Thoracic aorta (tissue), 2 donors: ENCODE measurements around the gene CACNA2D3. TPM values are rescaled to one million over a fixed set of nuclear protein-coding genes. Genes with fewer than 3 reads are reported as not detected.

ENCODE experiments used
- ATAC-seq: fragments of 150-250 bp; one replicate; pipeline ENCODE4 v1.8.0; 2017; ENCODE audit warnings: low read depth; ENCODE audit not compliant: insufficient number of reproducible peaks, low FRiP score
- DNase-seq: peaks from one replicate; pipeline ENCODE4 v3.0.0-alpha.2; 2020; ENCODE audit warnings: low spot score
- H3K27ac ChIP-seq, 2 donors: fragments of 200-600 bp; sonication (generic); 1 replicate in 1 of 2; 2 replicates in 1 of 2; pipeline ENCODE4 v1.5.1; 2016; ENCODE audit warnings: mild to moderate bottlenecking in 2 of 2, moderate library complexity in 2 of 2
- H3K27me3 ChIP-seq: fragments of 200-600 bp; sonication (generic); replicated peaks from 2 replicates; pipeline ENCODE4 v1.6.0; 2016; ENCODE audit warnings: mild to moderate bottlenecking; ENCODE audit not compliant: insufficient read depth
- H3K36me3 ChIP-seq: fragments of 200-600 bp; sonication (generic); one replicate; pipeline ENCODE4 v1.5.1; 2016
- H3K4me1 ChIP-seq, 2 donors: fragments of 200-600 bp; sonication (generic); 1 replicate in 1 of 2; 2 replicates in 1 of 2; pipeline versions ENCODE4 v1.5.1 to v1.6.0; 2016; ENCODE audit warnings: low read depth in 2 of 2, mild to moderate bottlenecking in 1 of 2; ENCODE audit not compliant: control insufficient read depth in 1 of 2
- H3K4me3 ChIP-seq: fragments of 200-600 bp; sonication (generic); 2 replicates; pipeline ENCODE4 v1.5.1; 2016; ENCODE audit warnings: mild to moderate bottlenecking
- H3K9me3 ChIP-seq: fragments of 200-600 bp; sonication (generic); 2 replicates; pipeline ENCODE4 v1.5.1; 2016
- total RNA-seq, 2 donors: library from RNA; depleted of rRNA; stranded (reverse); fragments of >200 nt; gene quantifications; one replicate each; pipeline versions ENCODE4 v1.1.0 to v1.2.3, GENCODE V29; 2016
- TF ChIP-seq, protein P1 (sequence below): fragments of 200-600 bp; sonication (generic); IDR thresholded peaks from one replicate; pipeline ENCODE4 v1.5.1; 2019; ENCODE audit warnings: antibody characterized with exemption

CACNA2D3 gene
- total RNA-seq, 2 donors from 2014 or later = 3.2 to 4.0 TPM

- H3K4me3 ChIP-seq = no peak overlapping the region
- DNase-seq = no peak
- H3K27me3 ChIP-seq = no peaks in the 10 kb centered on the region
- no peaks in the 10 kb centered on the region for H3K9me3 ChIP-seq
- TF ChIP-seq, protein P1, sequence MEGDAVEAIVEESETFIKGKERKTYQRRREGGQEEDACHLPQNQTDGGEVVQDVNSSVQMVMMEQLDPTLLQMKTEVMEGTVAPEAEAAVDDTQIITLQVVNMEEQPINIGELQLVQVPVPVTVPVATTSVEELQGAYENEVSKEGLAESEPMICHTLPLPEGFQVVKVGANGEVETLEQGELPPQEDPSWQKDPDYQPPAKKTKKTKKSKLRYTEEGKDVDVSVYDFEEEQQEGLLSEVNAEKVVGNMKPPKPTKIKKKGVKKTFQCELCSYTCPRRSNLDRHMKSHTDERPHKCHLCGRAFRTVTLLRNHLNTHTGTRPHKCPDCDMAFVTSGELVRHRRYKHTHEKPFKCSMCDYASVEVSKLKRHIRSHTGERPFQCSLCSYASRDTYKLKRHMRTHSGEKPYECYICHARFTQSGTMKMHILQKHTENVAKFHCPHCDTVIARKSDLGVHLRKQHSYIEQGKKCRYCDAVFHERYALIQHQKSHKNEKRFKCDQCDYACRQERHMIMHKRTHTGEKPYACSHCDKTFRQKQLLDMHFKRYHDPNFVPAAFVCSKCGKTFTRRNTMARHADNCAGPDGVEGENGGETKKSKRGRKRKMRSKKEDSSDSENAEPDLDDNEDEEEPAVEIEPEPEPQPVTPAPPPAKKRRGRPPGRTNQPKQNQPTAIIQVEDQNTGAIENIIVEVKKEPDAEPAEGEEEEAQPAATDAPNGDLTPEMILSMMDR = no peak
- no peak for ATAC-seq
- no peaks in the 10 kb centered on the region for H3K4me1 ChIP-seq
- no peaks in the 10 kb centered on the region for H3K36me3 ChIP-seq
- no peak overlapping the region for H3K27ac ChIP-seq
These were observed 65.9 kb downstream of the CACNA2D3 start for GRCh38 chr3:54188176-54188791.

GRCh38 chr3:54191220-54191619, 68.9 kb downstream of the CACNA2D3 start:
- TF ChIP-seq, protein P1 = no peak
- Histone ChIP-seq H3K4me1 (no peaks in the 10 kb centered on the region), H3K9me3 (no peaks in the 10 kb centered on the region), H3K27ac (no peak overlapping the region), H3K4me3 (no peak overlapping the region), H3K36me3 (no peaks in the 10 kb centered on the region), H3K27me3 (no peaks in the 10 kb centered on the region)
- DNase-seq (no peak), ATAC-seq (no peak)

GRCh38 chr3:54192026-54192425, 69.7 kb downstream of the CACNA2D3 start:
- DNase-seq (no peak), ATAC-seq (no peak)
- H3K27me3 ChIP-seq = no peaks in the 10 kb centered on the region
- no peaks in the 10 kb centered on the region for H3K9me3 ChIP-seq
- no peak overlapping the region for H3K27ac ChIP-seq
- H3K4me1 ChIP-seq = no peaks in the 10 kb centered on the region
- TF ChIP-seq, protein P1 = no peak
- no peaks in the 10 kb centered on the region for H3K36me3 ChIP-seq
- no peak overlapping the region for H3K4me3 ChIP-seq

GRCh38 chr3:54193093-54193492, 70.7 kb downstream of the CACNA2D3 start:
- TF ChIP-seq, protein P1 = no peak
- ATAC-seq (no peak), DNase-seq (no peak)
- H3K36me3 ChIP-seq = no peaks in the 10 kb centered on the region
- H3K9me3 ChIP-seq = no peaks in the 10 kb centered on the region
- H3K27ac ChIP-seq = no peak overlapping the region
- H3K4me3 ChIP-seq = no peak overlapping the region
- no peaks in the 10 kb centered on the region for H3K4me1 ChIP-seq
- no peaks in the 10 kb centered on the region for H3K27me3 ChIP-seq

DNA sequence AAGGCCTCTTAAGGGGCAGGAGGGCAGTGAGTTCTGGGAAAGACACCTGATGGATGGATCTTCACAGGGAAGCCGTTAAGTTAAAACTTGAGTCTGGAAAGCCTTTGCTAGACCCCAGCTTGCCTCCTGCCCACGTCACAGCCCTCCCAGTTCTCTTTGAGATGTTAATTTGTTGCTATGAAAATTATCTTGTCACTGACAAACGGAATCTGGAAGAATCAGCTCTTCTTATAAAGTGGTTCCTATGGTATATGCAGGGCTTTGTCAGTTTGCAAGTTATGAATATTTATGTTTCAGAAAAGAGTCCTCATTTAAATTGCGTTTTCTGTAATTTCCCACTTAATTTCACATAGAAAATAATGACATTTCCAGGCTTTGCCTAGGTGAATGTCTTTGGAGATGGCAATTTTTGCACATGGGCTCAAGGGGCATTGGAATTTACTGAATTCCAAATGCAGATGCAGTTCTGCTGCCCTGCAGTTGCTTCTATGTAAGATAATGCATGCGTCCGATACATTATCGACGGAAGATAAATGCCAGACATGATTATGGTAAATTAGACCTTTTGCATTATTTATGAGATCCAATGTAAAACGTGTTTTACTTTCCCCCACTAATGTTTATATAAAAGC, 74.1 kb downstream of the CACNA2D3 start:
- TF ChIP-seq, protein P1 = no peak
- no peak overlapping the region for H3K27ac ChIP-seq
- H3K9me3 ChIP-seq = no peaks in the 10 kb centered on the region
- DNase-seq (no peak), ATAC-seq (no peak)
- no peaks in the 10 kb centered on the region for H3K4me1 ChIP-seq
- no peaks in the 10 kb centered on the region for H3K27me3 ChIP-seq
- no peaks in the 10 kb centered on the region for H3K36me3 ChIP-seq
- no peak overlapping the region for H3K4me3 ChIP-seq
